Erythroblast (primary cell): Measurements from ENCODE around the gene P2RX1.
"Not testable (repeated sequence)": the region's sequence is repeated elsewhere in the genome, so short reads cannot be mapped to it uniquely, and the experiment has no call there.

Experiments used
- DNase-seq, 2 experiments: peaks; one replicate each; lab custom pipeline; 2025; lab: John Stamatoyannopoulos, UW
- GATA1 ChIP-seq: IDR thresholded peaks from 2 replicates; pipeline ENCODE4 v1.6.1; 2011; ENCODE audit warnings: low read depth, mild to moderate bottlenecking, control low read depth, low read length, moderate library complexity
- POLR2A ChIP-seq: IDR thresholded peaks from 2 replicates; pipeline ENCODE4 v1.6.1; 2011; ENCODE audit warnings: mild to moderate bottlenecking, low read length

The P2RX1 gene

GRCh38 chr17:3866276-3866675, 50.0 kb downstream of the P2RX1 start:
- TF ChIP-seq GATA1 (no peak), POLR2A (no peak)
- no peak for DNase-seq

- TF ChIP-seq GATA1, result no peak
- no peak for TF ChIP-seq POLR2A
- no peak for DNase-seq
These were observed 51.1 kb downstream of the P2RX1 start for GRCh38 chr17:3865176-3865575.

GRCh38 chr17:3864534-3864933, 51.7 kb downstream of the P2RX1 start:
- no peak for TF ChIP-seq GATA1
- no peak for DNase-seq

GRCh38 chr17:3861761-3862681, 54.2 kb downstream of the P2RX1 start:
- no peak for DNase-seq
- TF ChIP-seq GATA1 (no peak), POLR2A (no peak)

GRCh38 chr17:3860939-3861700, 55.1 kb downstream of the P2RX1 start:
- no peak for DNase-seq
- no peak for TF ChIP-seq GATA1
- TF ChIP-seq POLR2A, result no peak

- no peak for TF ChIP-seq POLR2A
- no peak for TF ChIP-seq GATA1
- no peak for DNase-seq
These were observed 56.3 kb downstream of the P2RX1 start for GRCh38 chr17:3859940-3860339.

- TF ChIP-seq POLR2A (no peak), GATA1 (no peak)
These were observed 58.8 kb downstream of the P2RX1 start for GRCh38 chr17:3857261-3858105.

GRCh38 chr17:3854204-3854603, 62.1 kb downstream of the P2RX1 start:
- not testable (repeated sequence) for DNase-seq

More at GRCh38 chr17:3857261-3858105, 58.8 kb downstream of the P2RX1 start:
- DNase-seq, result no peak

- no peak for DNase-seq
- no peak for TF ChIP-seq GATA1
- TF ChIP-seq POLR2A, result no peak
These were observed 63.7 kb downstream of the P2RX1 start for GRCh38 chr17:3852561-3852960.

- DNase-seq, result no peak
- TF ChIP-seq GATA1 (no peak), POLR2A (no peak)
These were observed 64.7 kb downstream of the P2RX1 start for GRCh38 chr17:3851461-3852100.

- no peak for DNase-seq
- TF ChIP-seq POLR2A, result no peak
- TF ChIP-seq GATA1, result no peak
These were observed 67.9 kb downstream of the P2RX1 start for GRCh38 chr17:3848229-3848835.

GRCh38 chr17:3847165-3847670, 69.0 kb downstream of the P2RX1 start:
- no peak for DNase-seq
- TF ChIP-seq GATA1 (no peak), POLR2A (no peak)
